ENCODE results near the gene ENTPD3. TPM values are rescaled to one million over a fixed set of nuclear protein-coding genes. Genes with fewer than 3 reads are reported as not detected.
A peak's percentile ranks its signal among the peaks of the same experiment; 100 is the strongest.

ENTPD3 gene
- total and polyA plus RNA-seq, 2 of the 13 experiments (the other 11 are each of a cell fraction or from before 2014, with no cell fraction given), result 0.07 TPM; not detected in 1

DNA sequence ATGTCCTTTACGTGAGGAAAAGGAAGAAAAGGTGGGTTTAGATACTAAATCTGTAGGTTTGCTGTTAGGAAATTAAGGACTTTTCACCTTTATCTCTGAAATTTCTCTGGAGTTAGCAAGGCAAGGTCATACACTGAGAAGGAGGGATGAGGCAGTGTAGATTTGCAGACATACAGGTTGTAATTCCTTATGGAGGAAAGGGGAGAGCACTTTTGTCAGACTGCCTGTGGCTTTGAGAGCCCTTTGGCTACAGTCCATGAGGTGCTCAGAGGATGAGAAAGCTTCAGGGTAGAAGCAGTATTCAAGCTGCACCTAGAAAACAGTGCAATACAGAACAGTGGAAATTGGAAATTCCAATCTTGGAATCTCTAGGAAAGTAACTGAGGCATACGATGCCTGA, 78.5 kb downstream of the ENTPD3 start:
- H3K27ac ChIP-seq (ENCODE audit: extremely low read length, insufficient read depth, low read length), result no peak overlapping the region
- H3K79me2 ChIP-seq (ENCODE audit: insufficient read depth, low read length), result no peaks in the 10 kb centered on the region
- ChIA-PET CTCF (ENCODE audit: low intra/inter-chr PET ratio, low total read pairs) (no interaction called here), POLR2A (interaction anchor here (0.9 to 3.6 kb wide), 5 partner anchors 8 to 40 kb away, joined by 3 to 14 read pairs (median 7); partner anchors contain the start of genes RPL14, ZNF619 and ZNF620)
- H2AFZ ChIP-seq (ENCODE audit: low read length), result no peak overlapping the region
- no peak for DNase-seq (ENCODE audit: low spot score)
- no peak overlapping the region for H3K9ac ChIP-seq (ENCODE audit: insufficient read depth, low read depth, low read length)
- H3K9me3 ChIP-seq (ENCODE audit: low read length), result no peaks in the 10 kb centered on the region
- H3K4me3 ChIP-seq (replicated peaks in 1 of 3; ENCODE audit: insufficient read depth in 1 of 3, low read depth in 2 of 3, low read length in 3 of 3), result no peak overlapping the region
- WGBS (ENCODE audit: low lambda C conversion rate), result 94% methylated on average over 2 of the region's 2 CpGs
- in situ Hi-C loops (cut with HindIII; ENCODE audit: extremely low pct_ligation_motif_present, low pct_unique_long_range_greater_than_20kb) (no loop called here), intact Hi-C loops (cut with micrococcal nuclease; ENCODE audit: unreplicated experiment) (no loop called here)
- H3K4me1 ChIP-seq (ENCODE audit: insufficient read depth, low read length), result peaks cover 15% of the 10 kb centered on the region
- peak; percentile 19 for ATAC-seq
- no peak overlapping the region for H3K4me2 ChIP-seq (ENCODE audit: low read depth, low read length)
- BruUV-seq (replicated peaks), result no TSS peak
- no peaks in the 10 kb centered on the region for H3K27me3 ChIP-seq (ENCODE audit: control insufficient read depth in 1 of 2, insufficient read depth in 2 of 2, low read length in 2 of 2)
- H3K36me3 ChIP-seq (replicated peaks in 1 of 2; ENCODE audit: control insufficient read depth in 1 of 2, insufficient read depth in 2 of 2, low read length in 2 of 2), result peaks cover 6 to 27% of the 10 kb centered on the region in 2 experiments
- H4K20me1 ChIP-seq (ENCODE audit: insufficient read depth, low read length), result peaks cover under 1% of the 10 kb centered on the region
- TF ChIP-seq, protein P1, sequence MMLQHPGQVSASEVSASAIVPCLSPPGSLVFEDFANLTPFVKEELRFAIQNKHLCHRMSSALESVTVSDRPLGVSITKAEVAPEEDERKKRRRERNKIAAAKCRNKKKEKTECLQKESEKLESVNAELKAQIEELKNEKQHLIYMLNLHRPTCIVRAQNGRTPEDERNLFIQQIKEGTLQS (CRISPR knock-in tag; IDR thresholded peaks at IDR 0.05), result no peak
- 0 out of 2 replicates have a peak, but pooled peaks have one; percentile 16 for TF ChIP-seq RBFOX2 (IDR thresholded peaks at IDR 0.05; ENCODE audit: low read depth, low read length)
- peak in 1 of 2 experiments; percentile 6; a peak in 1 of 4 replicates for TF ChIP-seq POLR2A (IDR thresholded peaks at IDR 0.05; ENCODE audit: insufficient read depth in 1 of 2, low read depth in 2 of 2, low read length in 2 of 2)
- FAIRE-seq, result no peak

DNA sequence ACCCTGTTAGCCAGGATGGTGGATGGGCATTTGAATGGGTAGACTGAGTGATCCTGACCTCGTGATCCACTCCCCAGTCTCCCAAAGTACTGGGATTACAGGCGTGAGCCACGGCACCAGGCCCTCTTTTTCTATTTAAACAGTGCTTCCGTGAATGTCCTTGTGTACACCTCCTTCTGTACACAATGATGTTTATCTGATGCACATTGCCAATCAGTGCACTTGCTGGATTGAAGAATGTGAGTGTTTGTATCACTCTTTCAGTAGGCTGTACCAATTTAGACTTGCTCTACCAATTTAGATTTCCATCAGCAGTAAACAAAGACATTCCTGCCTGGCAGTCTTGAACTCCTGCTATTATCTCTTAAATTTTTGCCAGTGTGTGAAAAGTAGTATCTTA, 81.0 kb downstream of the ENTPD3 start:
- peaks cover 0 to 9% of the 10 kb centered on the region in 2 experiments; a peak in 3 of 5 replicates for H3K36me3 ChIP-seq (replicated peaks in 1 of 2; ENCODE audit: control insufficient read depth in 1 of 2, insufficient read depth in 2 of 2, low read length in 2 of 2)
- CTCF ChIA-PET (ENCODE audit: low intra/inter-chr PET ratio, low total read pairs), result no interaction called here
- H4K20me1 ChIP-seq (ENCODE audit: insufficient read depth, low read length), result no peaks in the 10 kb centered on the region
- H3K9ac ChIP-seq (ENCODE audit: insufficient read depth, low read depth, low read length), result no peak overlapping the region
- DNase-seq (ENCODE audit: low spot score) (peak; percentile 41), FAIRE-seq (no peak), ATAC-seq (peak; percentile 73)
- no peak overlapping the region for H3K4me3 ChIP-seq (replicated peaks in 1 of 3; ENCODE audit: insufficient read depth in 1 of 3, low read depth in 2 of 3, low read length in 3 of 3)
- BruUV-seq (replicated peaks), result no TSS peak
- intact Hi-C loops (cut with micrococcal nuclease; ENCODE audit: unreplicated experiment), result no loop called here
- no peaks in the 10 kb centered on the region for H3K79me2 ChIP-seq (ENCODE audit: insufficient read depth, low read length)
- H3K4me2 ChIP-seq (ENCODE audit: low read depth, low read length), result no peak overlapping the region
- H3K27ac ChIP-seq (ENCODE audit: extremely low read length, insufficient read depth, low read length), result no peak overlapping the region
- H3K4me1 ChIP-seq (ENCODE audit: insufficient read depth, low read length), result peaks cover 12% of the 10 kb centered on the region
- 13% methylated on average over 3 of the region's 4 CpGs for WGBS (ENCODE audit: low lambda C conversion rate)
- in situ Hi-C loops (cut with HindIII; ENCODE audit: extremely low pct_ligation_motif_present, low pct_unique_long_range_greater_than_20kb), result no loop called here
- H2AFZ ChIP-seq (ENCODE audit: low read length), result no peak overlapping the region
- H3K27me3 ChIP-seq (ENCODE audit: control insufficient read depth in 1 of 2, insufficient read depth in 2 of 2, low read length in 2 of 2), result no peaks in the 10 kb centered on the region
- POLR2A ChIA-PET, result no interaction called here
- no peaks in the 10 kb centered on the region for H3K9me3 ChIP-seq (ENCODE audit: low read length)
- TF ChIP-seq FOXK1 (CRISPR knock-in tag; IDR thresholded peaks at IDR 0.05; ENCODE audit: borderline replicate concordance, low read depth), result peak; percentile 44; the same call in 1 of the 2 replicates
- TF ChIP-seq SRSF1 (optimal IDR thresholded peaks at IDR 0.05; ENCODE audit: low read depth, low read length), result no peak
- TF ChIP-seq HMG20A (CRISPR knock-in tag; IDR thresholded peaks at IDR 0.05; ENCODE audit: borderline replicate concordance), result peak; percentile 37; the same call in 1 of the 2 replicates
- 0 out of 2 replicates have a peak, but pooled peaks have one; percentile 22 for TF ChIP-seq SOX5 (CRISPR knock-in tag; IDR thresholded peaks at IDR 0.05; ENCODE audit: borderline replicate concordance)
- TF ChIP-seq, protein P2, sequence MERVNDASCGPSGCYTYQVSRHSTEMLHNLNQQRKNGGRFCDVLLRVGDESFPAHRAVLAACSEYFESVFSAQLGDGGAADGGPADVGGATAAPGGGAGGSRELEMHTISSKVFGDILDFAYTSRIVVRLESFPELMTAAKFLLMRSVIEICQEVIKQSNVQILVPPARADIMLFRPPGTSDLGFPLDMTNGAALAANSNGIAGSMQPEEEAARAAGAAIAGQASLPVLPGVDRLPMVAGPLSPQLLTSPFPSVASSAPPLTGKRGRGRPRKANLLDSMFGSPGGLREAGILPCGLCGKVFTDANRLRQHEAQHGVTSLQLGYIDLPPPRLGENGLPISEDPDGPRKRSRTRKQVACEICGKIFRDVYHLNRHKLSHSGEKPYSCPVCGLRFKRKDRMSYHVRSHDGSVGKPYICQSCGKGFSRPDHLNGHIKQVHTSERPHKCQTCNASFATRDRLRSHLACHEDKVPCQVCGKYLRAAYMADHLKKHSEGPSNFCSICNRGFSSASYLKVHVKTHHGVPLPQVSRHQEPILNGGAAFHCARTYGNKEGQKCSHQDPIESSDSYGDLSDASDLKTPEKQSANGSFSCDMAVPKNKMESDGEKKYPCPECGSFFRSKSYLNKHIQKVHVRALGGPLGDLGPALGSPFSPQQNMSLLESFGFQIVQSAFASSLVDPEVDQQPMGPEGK (CRISPR knock-in tag; IDR thresholded peaks at IDR 0.05), result no peak
- 0 out of 2 replicates have a peak, but pooled peaks have one; percentile 29 for TF ChIP-seq THAP11 (CRISPR knock-in tag; IDR thresholded peaks at IDR 0.05)
- no peak for TF ChIP-seq ZNF430 (CRISPR knock-in tag; IDR thresholded peaks at IDR 0.05)
- TF ChIP-seq MXI1 (IDR thresholded peaks at IDR 0.05; ENCODE audit: borderline replicate concordance, low read depth, low read length), result peak; percentile 17; the same call in 1 of the 3 replicates
- peak; percentile 43; the same call in 1 of the 2 replicates for TF ChIP-seq RXRB (CRISPR knock-in tag; IDR thresholded peaks at IDR 0.05; ENCODE audit: borderline replicate concordance)
- no peak for TF ChIP-seq TAF1 (CRISPR knock-in tag; IDR thresholded peaks at IDR 0.05)
- TF ChIP-seq FOXA1 (IDR thresholded peaks at IDR 0.05), result no peak; the same call in 1 of the 2 replicates
- peak; percentile 76 for TF ChIP-seq FOXA1 (CRISPR knock-in tag; IDR thresholded peaks at IDR 0.05)
- TF ChIP-seq FOXA3 (CRISPR knock-in tag; IDR thresholded peaks at IDR 0.05), result peak; percentile 89
- 0 out of 2 replicates have a peak, but pooled peaks have one; percentile 28 for TF ChIP-seq ERF (CRISPR knock-in tag; IDR thresholded peaks at IDR 0.05)
- no peak for TF ChIP-seq ZNF274 (CRISPR knock-in tag; IDR thresholded peaks at IDR 0.05)
- no peak for TF ChIP-seq SOX13 (IDR thresholded peaks at IDR 0.05)
- TF ChIP-seq SOX13 (CRISPR knock-in tag; conservative IDR thresholded peaks at IDR 0.05 in 1 of 2, IDR thresholded peaks at IDR 0.05 in 1 of 2), result 0 out of 4 replicates have a peak, but pooled peaks of 1 of the 2 experiments have one; percentile 45
